Activated CD4-positive, alpha-beta T cell treated with anti-CD3 and anti-CD28 coated beads, Interleukin-2, amount 10 ng/mL, durations not matched to agents 7 days and 5 days (primary cell): Measurements from ENCODE around the gene AGBL4. TPM values are rescaled to one million over a fixed set of nuclear protein-coding genes. Genes with fewer than 3 reads are reported as not detected.

Source experiments
- CTCF ChIA-PET: fragments of 350-600 bp; sonication (Branson Sonifier 250); formaldehyde crosslinking; loops from one replicate; lab custom pipeline; 2021; ENCODE audit warnings: antibody characterized with exemption; lab: Charles Lee
- POLR2A ChIA-PET: fragments of 350-600 bp; sonication (Branson Sonifier 250); formaldehyde crosslinking; loops from one replicate; lab custom pipeline; 2021; ENCODE audit warnings: antibody characterized with exemption; lab: Charles Lee
- DNase-seq: peaks from one replicate; pipeline ENCODE4 v3.0.0-alpha.2; 2020
- H3K27ac Mint-ChIP-seq: one replicate; pipeline ENCODE4 v1.8.0; 2021; ENCODE audit warnings: mild to moderate bottlenecking, moderate library complexity, mixed read lengths
- H3K27me3 Mint-ChIP-seq: one replicate; pipeline ENCODE4 v1.8.0; 2021; ENCODE audit warnings: mixed read lengths
- H3K36me3 Mint-ChIP-seq: one replicate; pipeline ENCODE4 v1.8.0; 2021; ENCODE audit warnings: low read depth, mixed read lengths
- H3K4me1 Mint-ChIP-seq: one replicate; pipeline ENCODE4 v1.8.0; 2021; ENCODE audit warnings: mixed read lengths
- H3K4me3 Mint-ChIP-seq: one replicate; pipeline ENCODE4 v1.8.0; 2021; ENCODE audit warnings: mild to moderate bottlenecking, moderate library complexity, mixed read lengths
- H3K9me3 Mint-ChIP-seq: one replicate; pipeline ENCODE4 v1.8.0; 2021; ENCODE audit warnings: mixed read lengths
- total RNA-seq, 2 experiments: library from RNA; stranded (reverse); gene quantifications; one replicate each; pipeline ENCODE4 v1.2.3, GENCODE V29; 2021

AGBL4 gene
- total RNA-seq, 2 experiments from 2014 or later: not detected

GRCh38 chr1:48946070-48946469 is 1077.7 kb downstream of the AGBL4 start:
- Mint-ChIP-seq H3K9me3 (no peaks in the 10 kb centered on the region), H3K27ac (no peak overlapping the region), H3K4me3 (no peak overlapping the region), H3K36me3 (no peaks in the 10 kb centered on the region), H3K4me1 (no peaks in the 10 kb centered on the region), H3K27me3 (no peaks in the 10 kb centered on the region)
- ChIA-PET POLR2A (no interaction called here), CTCF (no interaction called here)
- no peak for DNase-seq

- POLR2A ChIA-PET: no interaction called here
- CTCF ChIA-PET: interaction anchor here (1.0 kb wide), 1 partner anchor 21 kb away, joined by 3 read pairs; no protein-coding TSS in a partner anchor
- no peak overlapping the region for H3K27ac Mint-ChIP-seq
These were observed 1078.9 kb downstream of the AGBL4 start for GRCh38 chr1:48944811-48945210.

GRCh38 chr1:48943826-48944225 is 1079.9 kb downstream of the AGBL4 start:
- Mint-ChIP-seq H3K36me3 (no peaks in the 10 kb centered on the region), H3K9me3 (no peaks in the 10 kb centered on the region), H3K4me3 (no peak overlapping the region), H3K4me1 (no peaks in the 10 kb centered on the region), H3K27ac (no peak overlapping the region), H3K27me3 (no peaks in the 10 kb centered on the region)
- POLR2A ChIA-PET: no interaction called here
- no peak for DNase-seq
- CTCF ChIA-PET: no interaction called here

More at GRCh38 chr1:48944811-48945210, 1078.9 kb downstream of the AGBL4 start:
- Mint-ChIP-seq H3K36me3 (no peaks in the 10 kb centered on the region), H3K4me1 (no peaks in the 10 kb centered on the region), H3K4me3 (no peak overlapping the region), H3K27me3 (no peaks in the 10 kb centered on the region), H3K9me3 (no peaks in the 10 kb centered on the region)
- DNase-seq: no peak

- CTCF ChIA-PET: no interaction called here
- Mint-ChIP-seq H3K36me3 (no peaks in the 10 kb centered on the region), H3K4me1 (no peaks in the 10 kb centered on the region), H3K9me3 (no peaks in the 10 kb centered on the region), H3K27me3 (no peaks in the 10 kb centered on the region), H3K4me3 (no peak overlapping the region), H3K27ac (no peak overlapping the region)
- no peak for DNase-seq
- POLR2A ChIA-PET: no interaction called here
These were observed 1080.4 kb downstream of the AGBL4 start for GRCh38 chr1:48943393-48943792.

- H3K4me3 Mint-ChIP-seq: no peak overlapping the region
- no peak for DNase-seq
- H3K27ac Mint-ChIP-seq: no peak overlapping the region
- ChIA-PET POLR2A (no interaction called here), CTCF (no interaction called here)
- no peaks in the 10 kb centered on the region for H3K36me3 Mint-ChIP-seq
- no peaks in the 10 kb centered on the region for H3K27me3 Mint-ChIP-seq
- no peaks in the 10 kb centered on the region for H3K9me3 Mint-ChIP-seq
- H3K4me1 Mint-ChIP-seq: no peaks in the 10 kb centered on the region
These were observed 1082.6 kb downstream of the AGBL4 start for GRCh38 chr1:48940962-48941732.

- Mint-ChIP-seq H3K9me3 (no peaks in the 10 kb centered on the region), H3K27me3 (no peaks in the 10 kb centered on the region), H3K4me1 (no peaks in the 10 kb centered on the region), H3K4me3 (no peak overlapping the region), H3K27ac (no peak overlapping the region), H3K36me3 (no peaks in the 10 kb centered on the region)
- no peak for DNase-seq
- CTCF ChIA-PET: no interaction called here
- POLR2A ChIA-PET: no interaction called here
These were observed 1083.4 kb downstream of the AGBL4 start for GRCh38 chr1:48940354-48940753.

GRCh38 chr1:48939828-48940227 is 1083.9 kb downstream of the AGBL4 start:
- Mint-ChIP-seq H3K9me3 (no peaks in the 10 kb centered on the region), H3K36me3 (no peaks in the 10 kb centered on the region), H3K4me1 (no peaks in the 10 kb centered on the region), H3K27me3 (no peaks in the 10 kb centered on the region), H3K27ac (no peak overlapping the region), H3K4me3 (no peak overlapping the region)
- no peak for DNase-seq
- POLR2A ChIA-PET: no interaction called here
- CTCF ChIA-PET: no interaction called here

- Mint-ChIP-seq H3K4me3 (no peak overlapping the region), H3K36me3 (no peaks in the 10 kb centered on the region)
These were observed 1084.7 kb downstream of the AGBL4 start for GRCh38 chr1:48939042-48939441.

GRCh38 chr1:48937732-48938131 is 1086.0 kb downstream of the AGBL4 start:
- Mint-ChIP-seq H3K36me3 (no peaks in the 10 kb centered on the region), H3K9me3 (no peaks in the 10 kb centered on the region), H3K4me3 (no peak overlapping the region), H3K27me3 (no peaks in the 10 kb centered on the region), H3K4me1 (no peaks in the 10 kb centered on the region), H3K27ac (no peak overlapping the region)
- ChIA-PET CTCF (interaction anchor here (0.9 kb wide), 1 partner anchor 15 kb away, joined by 3 read pairs; no protein-coding TSS in a partner anchor), POLR2A (no interaction called here)
- no peak for DNase-seq

More at GRCh38 chr1:48939042-48939441, 1084.7 kb downstream of the AGBL4 start:
- H3K4me1 Mint-ChIP-seq: no peaks in the 10 kb centered on the region
- no peak overlapping the region for H3K27ac Mint-ChIP-seq
- ChIA-PET POLR2A (no interaction called here), CTCF (no interaction called here)
- DNase-seq: no peak
- no peaks in the 10 kb centered on the region for H3K9me3 Mint-ChIP-seq
- no peaks in the 10 kb centered on the region for H3K27me3 Mint-ChIP-seq

- Mint-ChIP-seq H3K4me3 (no peak overlapping the region), H3K27ac (no peak overlapping the region), H3K27me3 (no peaks in the 10 kb centered on the region), H3K36me3 (no peaks in the 10 kb centered on the region), H3K9me3 (no peaks in the 10 kb centered on the region), H3K4me1 (no peaks in the 10 kb centered on the region)
- DNase-seq: no peak
- ChIA-PET CTCF (no interaction called here), POLR2A (no interaction called here)
These were observed 1087.3 kb downstream of the AGBL4 start for GRCh38 chr1:48936436-48936835.

- CTCF ChIA-PET: interaction anchor here (0.6 kb wide), 1 partner anchor 336 kb away, joined by 5 read pairs; no protein-coding TSS in a partner anchor
- Mint-ChIP-seq H3K9me3 (no peaks in the 10 kb centered on the region), H3K36me3 (no peaks in the 10 kb centered on the region), H3K27me3 (no peaks in the 10 kb centered on the region), H3K4me1 (no peaks in the 10 kb centered on the region), H3K27ac (no peak overlapping the region), H3K4me3 (no peak overlapping the region)
- no peak for DNase-seq
- POLR2A ChIA-PET: no interaction called here
These were observed 1091.4 kb downstream of the AGBL4 start for GRCh38 chr1:48932366-48932765.

GRCh38 chr1:48931506-48932192 is 1092.1 kb downstream of the AGBL4 start:
- DNase-seq: no peak
- H3K27me3 Mint-ChIP-seq: no peaks in the 10 kb centered on the region
- H3K4me3 Mint-ChIP-seq: no peak overlapping the region
- ChIA-PET POLR2A (no interaction called here), CTCF (interaction anchor here (0.6 kb wide), 1 partner anchor 336 kb away, joined by 5 read pairs; no protein-coding TSS in a partner anchor)
- no peak overlapping the region for H3K27ac Mint-ChIP-seq
- no peaks in the 10 kb centered on the region for H3K36me3 Mint-ChIP-seq
- no peaks in the 10 kb centered on the region for H3K4me1 Mint-ChIP-seq
- H3K9me3 Mint-ChIP-seq: no peaks in the 10 kb centered on the region

GRCh38 chr1:48930011-48930410 is 1093.7 kb downstream of the AGBL4 start:
- no peaks in the 10 kb centered on the region for H3K27me3 Mint-ChIP-seq
- DNase-seq: no peak
- POLR2A ChIA-PET: no interaction called here

More at GRCh38 chr1:48930011-48930410, 1093.7 kb downstream of the AGBL4 start:
- H3K4me3 Mint-ChIP-seq: no peak overlapping the region
- H3K36me3 Mint-ChIP-seq: no peaks in the 10 kb centered on the region
- no peak overlapping the region for H3K27ac Mint-ChIP-seq
- H3K4me1 Mint-ChIP-seq: no peaks in the 10 kb centered on the region
- no peaks in the 10 kb centered on the region for H3K9me3 Mint-ChIP-seq
- CTCF ChIA-PET: no interaction called here
